DOHH2 (cell line): ENCODE data around the gene SUMF1.

ENCODE experiments used
- H3F3A ChIP-seq: fragments of 200-600 bp; sonication (generic), shearing (Covaris generic); 2 replicates; pipeline ENCODE4 v1.6.0; 2016; ENCODE audit warnings: antibody characterized with exemption, mild to moderate bottlenecking; ENCODE audit not compliant: control insufficient read depth, insufficient read depth
- H3K27ac ChIP-seq: fragments of 200-600 bp; sonication (generic); 2 replicates; pipeline ENCODE4 v1.5.1; 2014; ENCODE audit warnings: low read depth, mild to moderate bottlenecking, low read length, moderate library complexity
- H3K27me3 ChIP-seq: fragments of 200-600 bp; sonication (generic); 2 replicates; pipeline ENCODE4 v1.6.1; 2014; ENCODE audit warnings: mild to moderate bottlenecking, low read length, mixed read lengths; ENCODE audit not compliant: control insufficient read depth
- H3K36me3 ChIP-seq: fragments of 200-600 bp; sonication (generic); 2 replicates; pipeline ENCODE4 v1.6.1; 2014; ENCODE audit warnings: mild to moderate bottlenecking, low read length, moderate library complexity, mixed read lengths; ENCODE audit not compliant: control insufficient read depth
- H3K4me1 ChIP-seq: fragments of 200-600 bp; sonication (generic); 2 replicates; pipeline ENCODE4 v1.6.1; 2014; ENCODE audit warnings: mild to moderate bottlenecking, low read length, mixed read lengths; ENCODE audit not compliant: control insufficient read depth
- H3K4me2 ChIP-seq: fragments of 200-600 bp; sonication (generic); 2 replicates; pipeline ENCODE4 v1.6.0; 2014; ENCODE audit warnings: mild to moderate bottlenecking, low read length, moderate library complexity
- H3K4me3 ChIP-seq: fragments of 200-600 bp; sonication (generic); 2 replicates; pipeline ENCODE4 v1.5.1; 2014; ENCODE audit warnings: mild to moderate bottlenecking, low read length, mixed read lengths
- H3K79me2 ChIP-seq: fragments of 200-600 bp; sonication (generic); 2 replicates; pipeline ENCODE4 v1.6.1; 2014; ENCODE audit warnings: mild to moderate bottlenecking, low read length, mixed read lengths; ENCODE audit not compliant: control insufficient read depth
- H3K9me2 ChIP-seq: fragments of 200-600 bp; sonication (generic); replicated peaks from 2 replicates; pipeline ENCODE4 v1.6.1; 2014; ENCODE audit warnings: mild to moderate bottlenecking, low read length, mixed read lengths; ENCODE audit not compliant: control insufficient read depth
- H3K9me3 ChIP-seq: fragments of 200-600 bp; sonication (generic); 2 replicates; pipeline ENCODE4 v1.6.1; 2014; ENCODE audit warnings: antibody characterized with exemption, low read length, mixed read lengths; ENCODE audit not compliant: control insufficient read depth, insufficient read depth
- H4K20me1 ChIP-seq: fragments of 200-600 bp; sonication (generic); 2 replicates; pipeline ENCODE4 v1.6.0; 2014; ENCODE audit warnings: low read depth, mild to moderate bottlenecking, antibody characterized with exemption, low read length, moderate library complexity; ENCODE audit not compliant: control insufficient read depth, insufficient read depth
- EZH2phosphoT487 ChIP-seq: fragments of 200-600 bp; sonication (generic); IDR thresholded peaks from 2 replicates; pipeline ENCODE4 v1.6.1; 2017; ENCODE audit warnings: borderline replicate concordance, mild to moderate bottlenecking, antibody characterized with exemption, low read length, moderate library complexity, mixed read lengths
- TF ChIP-seq, protein P1 (sequence below): fragments of 200-600 bp; sonication (generic); IDR thresholded peaks from one replicate; pipeline ENCODE4 v1.5.1; 2014; ENCODE audit warnings: antibody characterized with exemption, mild to moderate bottlenecking, low read depth, low read length; ENCODE audit not compliant: poor library complexity, severe bottlenecking

SUMF1 gene

DNA sequence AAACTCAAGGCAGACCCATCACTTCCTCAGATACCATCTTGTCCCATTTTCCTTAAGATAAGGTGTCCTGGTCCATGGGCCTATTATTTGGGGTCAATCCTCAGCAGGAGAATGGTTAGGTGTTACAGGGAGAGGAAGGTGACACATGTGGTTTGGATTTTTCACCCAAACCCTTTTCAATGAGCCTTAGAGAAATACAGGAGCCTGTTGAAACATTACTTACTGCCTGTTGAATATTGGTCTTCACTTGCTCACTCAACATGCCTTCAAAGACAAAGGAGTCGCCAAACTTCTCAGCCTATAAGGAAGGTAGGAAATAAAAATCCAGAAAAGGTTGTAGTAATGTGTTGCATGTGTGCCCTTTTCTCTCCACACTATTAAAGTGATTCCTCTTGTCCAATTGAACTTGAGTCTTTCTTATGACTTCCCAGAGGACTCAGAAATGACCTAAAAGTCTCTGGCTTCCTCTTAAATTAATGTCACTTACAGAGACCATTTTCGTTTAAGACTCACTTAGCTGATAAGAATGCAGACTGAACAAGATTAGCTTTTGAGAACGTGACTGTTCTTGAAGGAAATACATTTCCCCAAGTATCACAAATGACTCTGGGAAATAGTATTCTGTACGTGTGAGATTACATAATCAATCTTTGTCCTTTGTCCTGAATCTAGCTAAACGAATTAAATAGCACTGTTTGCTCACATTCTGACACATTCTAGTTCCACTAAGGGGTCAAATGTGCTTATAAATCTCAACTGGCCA is 17.8 kb downstream of the SUMF1 start:
- TF ChIP-seq, protein P1, sequence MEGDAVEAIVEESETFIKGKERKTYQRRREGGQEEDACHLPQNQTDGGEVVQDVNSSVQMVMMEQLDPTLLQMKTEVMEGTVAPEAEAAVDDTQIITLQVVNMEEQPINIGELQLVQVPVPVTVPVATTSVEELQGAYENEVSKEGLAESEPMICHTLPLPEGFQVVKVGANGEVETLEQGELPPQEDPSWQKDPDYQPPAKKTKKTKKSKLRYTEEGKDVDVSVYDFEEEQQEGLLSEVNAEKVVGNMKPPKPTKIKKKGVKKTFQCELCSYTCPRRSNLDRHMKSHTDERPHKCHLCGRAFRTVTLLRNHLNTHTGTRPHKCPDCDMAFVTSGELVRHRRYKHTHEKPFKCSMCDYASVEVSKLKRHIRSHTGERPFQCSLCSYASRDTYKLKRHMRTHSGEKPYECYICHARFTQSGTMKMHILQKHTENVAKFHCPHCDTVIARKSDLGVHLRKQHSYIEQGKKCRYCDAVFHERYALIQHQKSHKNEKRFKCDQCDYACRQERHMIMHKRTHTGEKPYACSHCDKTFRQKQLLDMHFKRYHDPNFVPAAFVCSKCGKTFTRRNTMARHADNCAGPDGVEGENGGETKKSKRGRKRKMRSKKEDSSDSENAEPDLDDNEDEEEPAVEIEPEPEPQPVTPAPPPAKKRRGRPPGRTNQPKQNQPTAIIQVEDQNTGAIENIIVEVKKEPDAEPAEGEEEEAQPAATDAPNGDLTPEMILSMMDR = no peak
- TF ChIP-seq EZH2phosphoT487 = no peak

DNA sequence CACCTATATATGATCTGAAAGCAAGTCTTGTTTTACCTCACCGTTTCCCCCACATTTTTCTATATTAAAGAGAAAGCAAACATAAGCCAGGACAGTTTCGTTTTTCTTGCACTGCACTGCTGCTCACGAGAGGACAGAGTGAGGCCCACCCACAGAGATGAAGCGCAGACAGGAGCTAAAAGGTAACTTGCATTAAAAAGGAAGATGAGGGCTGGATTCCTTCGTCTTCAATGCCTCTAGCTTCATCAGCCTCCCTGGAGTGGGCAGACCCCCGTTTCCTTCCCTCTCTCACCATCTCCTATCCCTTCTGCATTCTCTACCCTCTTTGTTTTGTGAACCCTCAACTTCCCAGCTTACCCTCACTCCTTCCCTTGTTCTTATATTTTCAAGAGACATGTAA is 18.9 kb downstream of the SUMF1 start:
- Histone ChIP-seq H4K20me1 (no peaks in the 10 kb centered on the region), H3K4me1 (no peaks in the 10 kb centered on the region), H3K27me3 (no peaks in the 10 kb centered on the region), H3K9me2 (no peaks in the 10 kb centered on the region), H3K27ac (no peak overlapping the region), H3F3A (no peaks in the 10 kb centered on the region), H3K79me2 (no peaks in the 10 kb centered on the region), H3K36me3 (peaks cover 7% of the 10 kb centered on the region; the same call in 1 of the 2 replicates), H3K4me3 (no peak overlapping the region), H3K4me2 (no peak overlapping the region), H3K9me3 (no peaks in the 10 kb centered on the region)
- TF ChIP-seq, protein P1 = no peak
- no peak for TF ChIP-seq EZH2phosphoT487

More for the DNA sequence above, 17.8 kb downstream of the SUMF1 start:
- no peaks in the 10 kb centered on the region for H3K9me3 ChIP-seq
- no peaks in the 10 kb centered on the region for H3F3A ChIP-seq
- H3K27ac ChIP-seq = no peak overlapping the region
- no peaks in the 10 kb centered on the region for H4K20me1 ChIP-seq
- no peaks in the 10 kb centered on the region for H3K9me2 ChIP-seq
- H3K36me3 ChIP-seq = peaks cover 7% of the 10 kb centered on the region; the same call in 1 of the 2 replicates
- no peaks in the 10 kb centered on the region for H3K79me2 ChIP-seq
- H3K4me3 ChIP-seq = no peak overlapping the region
- H3K4me2 ChIP-seq = no peak overlapping the region
- peaks cover 2% of the 10 kb centered on the region; the same call in 1 of the 2 replicates for H3K4me1 ChIP-seq
- no peaks in the 10 kb centered on the region for H3K27me3 ChIP-seq

- Histone ChIP-seq H3K9me2 (no peaks in the 10 kb centered on the region), H3K27ac (no peak overlapping the region), H3K79me2 (no peaks in the 10 kb centered on the region), H3K36me3 (peaks cover 7% of the 10 kb centered on the region; the same call in 1 of the 2 replicates), H3K4me2 (no peak overlapping the region), H4K20me1 (no peaks in the 10 kb centered on the region), H3K4me3 (no peak overlapping the region), H3K9me3 (no peaks in the 10 kb centered on the region), H3F3A (no peaks in the 10 kb centered on the region), H3K4me1 (no peaks in the 10 kb centered on the region), H3K27me3 (no peaks in the 10 kb centered on the region)
- no peak for TF ChIP-seq EZH2phosphoT487
These were observed 19.6 kb downstream of the SUMF1 start for GRCh38 chr3:4447295-4447999.

- Histone ChIP-seq H3F3A (no peaks in the 10 kb centered on the region), H3K4me1 (no peaks in the 10 kb centered on the region), H3K9me3 (no peaks in the 10 kb centered on the region), H3K4me2 (no peak overlapping the region), H3K79me2 (no peaks in the 10 kb centered on the region), H3K9me2 (no peaks in the 10 kb centered on the region), H4K20me1 (no peaks in the 10 kb centered on the region), H3K4me3 (no peak overlapping the region), H3K27me3 (no peaks in the 10 kb centered on the region), H3K27ac (no peak overlapping the region), H3K36me3 (no peaks in the 10 kb centered on the region)
- TF ChIP-seq EZH2phosphoT487 = no peak
- TF ChIP-seq, protein P1 = no peak
These were observed 26.1 kb downstream of the SUMF1 start for GRCh38 chr3:4440951-4441350.
